Upper lobe of left lung (tissue), 4 donors: Measurements from ENCODE around the gene PRORP.

Experiments
- CTCF ChIP-seq, 6 experiments: fragments of 450-650 bp in 4 of 6; fragments of 200-600 bp in 2 of 6; sonication (generic) in 2 of 6; IDR thresholded peaks; one replicate each; pipeline ENCODE4 v1.5.1; 2016 to 2019; ENCODE audit warnings: antibody characterized with exemption in 6 of 6
- POLR2A ChIP-seq, 4 donors: fragments of 450-650 bp; IDR thresholded peaks; one replicate each; pipeline ENCODE4 v1.5.1; 2016 to 2017; ENCODE audit warnings: antibody characterized with exemption in 4 of 4, mild to moderate bottlenecking in 2 of 4
- POLR2AphosphoS5 ChIP-seq, 2 donors: sonication (generic); formaldehyde crosslinking; IDR thresholded peaks; one replicate each; pipeline ENCODE4 v1.5.1; 2017; ENCODE audit warnings: antibody characterized with exemption in 2 of 2

- no peak for TF ChIP-seq POLR2AphosphoS5 (IDR thresholded peaks at IDR 0.05)
- TF ChIP-seq CTCF (IDR thresholded peaks at IDR 0.05) = no peak
- TF ChIP-seq POLR2A (IDR thresholded peaks at IDR 0.05) = no peak
Measured at GRCh38 chr14:35134329-35135123, 12.2 kb downstream of the PRORP start.
